ENCODE data around the gene DCAKD. TPM values are rescaled to one million over a fixed set of nuclear protein-coding genes. Genes with fewer than 3 reads are reported as not detected.

DCAKD gene
- total RNA-seq, 1 experiment from 2014 or later: 57.7 TPM

- no peak for TF ChIP-seq ZNF425 (CRISPR knock-in tag; conservative IDR thresholded peaks at IDR 0.05)
- no peak for TF ChIP-seq GTF2I (CRISPR knock-in tag; conservative IDR thresholded peaks at IDR 0.05)
- no peak for TF ChIP-seq SMAD3 (CRISPR knock-in tag; IDR thresholded peaks at IDR 0.05; ENCODE audit: borderline replicate concordance)
- TF ChIP-seq MXD4 (CRISPR knock-in tag; IDR thresholded peaks at IDR 0.05; ENCODE audit: borderline replicate concordance): no peak
- TF ChIP-seq ZNF281 (CRISPR knock-in tag; IDR thresholded peaks at IDR 0.05): no peak
- no peak for TF ChIP-seq JUN (CRISPR knock-in tag; IDR thresholded peaks at IDR 0.05)
- no peak for TF ChIP-seq SMAD4 (CRISPR knock-in tag; IDR thresholded peaks at IDR 0.05)
- no peak for TF ChIP-seq TP53 (CRISPR knock-in tag; IDR thresholded peaks at IDR 0.05)
- TF ChIP-seq ATF1 (CRISPR knock-in tag; IDR thresholded peaks at IDR 0.05): no peak
- no peak for TF ChIP-seq RELA (CRISPR knock-in tag; IDR thresholded peaks at IDR 0.05; ENCODE audit: borderline replicate concordance)
- TF ChIP-seq E2F4 (CRISPR knock-in tag; IDR thresholded peaks at IDR 0.05; ENCODE audit: borderline replicate concordance, low read depth): no peak
- TF ChIP-seq EMX1 (CRISPR knock-in tag; IDR thresholded peaks at IDR 0.05): no peak
- TF ChIP-seq, protein P1, sequence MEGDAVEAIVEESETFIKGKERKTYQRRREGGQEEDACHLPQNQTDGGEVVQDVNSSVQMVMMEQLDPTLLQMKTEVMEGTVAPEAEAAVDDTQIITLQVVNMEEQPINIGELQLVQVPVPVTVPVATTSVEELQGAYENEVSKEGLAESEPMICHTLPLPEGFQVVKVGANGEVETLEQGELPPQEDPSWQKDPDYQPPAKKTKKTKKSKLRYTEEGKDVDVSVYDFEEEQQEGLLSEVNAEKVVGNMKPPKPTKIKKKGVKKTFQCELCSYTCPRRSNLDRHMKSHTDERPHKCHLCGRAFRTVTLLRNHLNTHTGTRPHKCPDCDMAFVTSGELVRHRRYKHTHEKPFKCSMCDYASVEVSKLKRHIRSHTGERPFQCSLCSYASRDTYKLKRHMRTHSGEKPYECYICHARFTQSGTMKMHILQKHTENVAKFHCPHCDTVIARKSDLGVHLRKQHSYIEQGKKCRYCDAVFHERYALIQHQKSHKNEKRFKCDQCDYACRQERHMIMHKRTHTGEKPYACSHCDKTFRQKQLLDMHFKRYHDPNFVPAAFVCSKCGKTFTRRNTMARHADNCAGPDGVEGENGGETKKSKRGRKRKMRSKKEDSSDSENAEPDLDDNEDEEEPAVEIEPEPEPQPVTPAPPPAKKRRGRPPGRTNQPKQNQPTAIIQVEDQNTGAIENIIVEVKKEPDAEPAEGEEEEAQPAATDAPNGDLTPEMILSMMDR (IDR thresholded peaks at IDR 0.05): no peak
- no peak for TF ChIP-seq CBFB (CRISPR knock-in tag; IDR thresholded peaks at IDR 0.05; ENCODE audit: low read depth)
- TF ChIP-seq GABPB1 (CRISPR knock-in tag; IDR thresholded peaks at IDR 0.05): peak; percentile 77; the same call in 1 of the 2 replicates
- TF ChIP-seq NFYB (CRISPR knock-in tag; conservative IDR thresholded peaks at IDR 0.05; ENCODE audit: low read depth): peak; percentile 87
- TF ChIP-seq, protein P2, sequence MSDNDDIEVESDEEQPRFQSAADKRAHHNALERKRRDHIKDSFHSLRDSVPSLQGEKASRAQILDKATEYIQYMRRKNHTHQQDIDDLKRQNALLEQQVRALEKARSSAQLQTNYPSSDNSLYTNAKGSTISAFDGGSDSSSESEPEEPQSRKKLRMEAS (CRISPR knock-in tag; IDR thresholded peaks at IDR 0.05): peak; percentile 56
- no peak for TF ChIP-seq ZNF317 (CRISPR knock-in tag; IDR thresholded peaks at IDR 0.05; ENCODE audit: borderline replicate concordance, low read depth)
- no peak for TF ChIP-seq ZMAT4 (CRISPR knock-in tag; IDR thresholded peaks at IDR 0.05)
- no peak for TF ChIP-seq ELF4 (CRISPR knock-in tag; IDR thresholded peaks at IDR 0.05; ENCODE audit: low read depth)
- no peak for TF ChIP-seq AFF4 (CRISPR knock-in tag; IDR thresholded peaks at IDR 0.05; ENCODE audit: borderline replicate concordance)
- no peak for TF ChIP-seq CDX4 (CRISPR knock-in tag; IDR thresholded peaks at IDR 0.05; ENCODE audit: borderline replicate concordance)
Measured at GRCh38 chr17:45060797-45061605, 9.6 kb upstream of the DCAKD start, which contains the start of gene NMT1 (continued).
